Activated T-helper 1 cell treated with anti-CD3 and anti-CD28 coated beads, Interleukin-12 subunit alpha, Interleukin-12 subunit beta, Interleukin-2, Interleukin-4 antibody, amounts not matched to agents 30 ng/mL and 10 ng/mL and 1 ng/mL, durations not matched to agents 14 hours and 24 hours and 36 hours (primary cell): ENCODE measurements around the gene ASB6. TPM values are rescaled to one million over a fixed set of nuclear protein-coding genes. Genes with fewer than 3 reads are reported as not detected.

Source experiments
- DNase-seq: peaks from one replicate; pipeline ENCODE4 v3.0.0; 2021; ENCODE audit warnings: low spot score
- H3K27ac Mint-ChIP-seq: one replicate; pipeline ENCODE4 v1.8.0; 2021; ENCODE audit warnings: mild to moderate bottlenecking, mixed read lengths
- H3K27me3 Mint-ChIP-seq: one replicate; pipeline ENCODE4 v1.8.0; 2022; ENCODE audit warnings: mild to moderate bottlenecking, moderate library complexity, mixed read lengths; ENCODE audit not compliant: insufficient read depth
- H3K36me3 Mint-ChIP-seq: one replicate; pipeline ENCODE4 v1.8.0; 2021; ENCODE audit warnings: low read depth, mixed read lengths
- H3K4me1 Mint-ChIP-seq: one replicate; pipeline ENCODE4 v1.8.0; 2021; ENCODE audit warnings: low read depth, mixed read lengths
- H3K4me3 Mint-ChIP-seq: one replicate; pipeline ENCODE4 v1.8.0; 2021; ENCODE audit warnings: mild to moderate bottlenecking, moderate library complexity, mixed read lengths
- H3K9me3 Mint-ChIP-seq: one replicate; pipeline ENCODE4 v1.8.0; 2021; ENCODE audit warnings: mixed read lengths
- intact Hi-C: fragments of 100-400 bp; cut with micrococcal nuclease; formaldehyde crosslinking; loops from one replicate; pipeline ENCODE4 v1.15.1; 2024
- total RNA-seq: library from RNA; stranded (reverse); gene quantifications from 2 replicates; pipeline ENCODE4 v1.2.3, GENCODE V29; 2022

Gene ASB6, protein sequence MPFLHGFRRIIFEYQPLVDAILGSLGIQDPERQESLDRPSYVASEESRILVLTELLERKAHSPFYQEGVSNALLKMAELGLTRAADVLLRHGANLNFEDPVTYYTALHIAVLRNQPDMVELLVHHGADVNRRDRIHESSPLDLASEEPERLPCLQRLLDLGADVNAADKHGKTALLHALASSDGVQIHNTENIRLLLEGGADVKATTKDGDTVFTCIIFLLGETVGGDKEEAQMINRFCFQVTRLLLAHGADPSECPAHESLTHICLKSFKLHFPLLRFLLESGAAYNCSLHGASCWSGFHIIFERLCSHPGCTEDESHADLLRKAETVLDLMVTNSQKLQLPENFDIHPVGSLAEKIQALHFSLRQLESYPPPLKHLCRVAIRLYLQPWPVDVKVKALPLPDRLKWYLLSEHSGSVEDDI
- 24.0 TPM in 2 replicates for total RNA-seq

DNA sequence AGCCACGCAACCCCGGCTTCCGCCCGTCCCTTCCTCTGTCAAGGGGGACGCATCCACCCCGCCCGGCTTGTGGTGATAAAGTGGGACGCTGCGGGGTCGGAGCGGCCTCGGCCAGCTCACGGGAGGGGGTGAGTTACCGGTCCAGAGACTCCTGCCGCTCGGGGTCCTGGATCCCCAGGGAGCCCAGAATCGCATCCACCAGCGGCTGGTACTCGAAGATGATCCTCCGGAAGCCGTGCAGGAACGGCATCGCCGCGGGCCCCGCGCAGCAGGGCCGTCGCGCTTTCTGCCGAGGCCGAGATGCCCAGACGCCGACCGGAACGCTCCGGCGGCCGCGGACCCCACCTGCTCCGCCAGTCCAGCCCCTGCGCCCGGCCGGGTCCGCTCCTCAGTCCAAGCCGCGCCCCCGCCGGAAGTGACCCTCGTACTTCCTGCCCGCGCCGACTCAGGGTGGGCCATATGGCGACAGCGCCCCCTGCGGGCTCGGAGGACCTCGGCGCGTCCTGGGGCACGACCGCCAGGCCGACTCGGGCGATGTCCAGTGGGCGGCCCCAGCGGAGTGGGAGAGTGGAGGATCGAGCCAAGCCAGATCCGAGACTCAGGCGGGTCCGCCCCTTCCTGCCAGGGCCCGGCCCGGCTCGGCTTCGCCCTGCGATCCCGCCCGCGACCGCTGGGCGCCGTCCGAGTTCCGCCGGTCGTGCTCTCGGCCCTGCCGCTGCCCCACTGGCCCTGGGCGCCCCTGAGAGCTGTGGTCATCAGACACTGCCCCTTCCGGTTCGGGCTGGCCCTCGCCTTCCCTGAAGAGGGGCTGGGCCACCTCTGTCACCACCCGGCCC, at the start of gene ASB6:
Gene ASB6 (minus strand): TSS at position 402 of the 836 bp plus-strand sequence. CDS start 152 bp downstream, at position 250.
- DNase-seq: peak; percentile 94
- H3K4me1 Mint-ChIP-seq: peaks cover 10% of the 10 kb centered on the region
- intact Hi-C loops: loop anchor here (1.0 to 5.0 kb wide), 7 partner anchors 16 to 193 kb away; partner anchors contain the start of genes C9orf78, NTMT1, PRRX2 and USP20
- no peaks in the 10 kb centered on the region for H3K9me3 Mint-ChIP-seq
- peaks cover 2% of the 10 kb centered on the region for H3K27me3 Mint-ChIP-seq
- H3K36me3 Mint-ChIP-seq: peaks cover 3% of the 10 kb centered on the region
- peak within 1 kb of the TSS; percentile 90 for H3K27ac Mint-ChIP-seq
- H3K4me3 Mint-ChIP-seq: peak within 1 kb of the TSS; percentile 87

DNA sequence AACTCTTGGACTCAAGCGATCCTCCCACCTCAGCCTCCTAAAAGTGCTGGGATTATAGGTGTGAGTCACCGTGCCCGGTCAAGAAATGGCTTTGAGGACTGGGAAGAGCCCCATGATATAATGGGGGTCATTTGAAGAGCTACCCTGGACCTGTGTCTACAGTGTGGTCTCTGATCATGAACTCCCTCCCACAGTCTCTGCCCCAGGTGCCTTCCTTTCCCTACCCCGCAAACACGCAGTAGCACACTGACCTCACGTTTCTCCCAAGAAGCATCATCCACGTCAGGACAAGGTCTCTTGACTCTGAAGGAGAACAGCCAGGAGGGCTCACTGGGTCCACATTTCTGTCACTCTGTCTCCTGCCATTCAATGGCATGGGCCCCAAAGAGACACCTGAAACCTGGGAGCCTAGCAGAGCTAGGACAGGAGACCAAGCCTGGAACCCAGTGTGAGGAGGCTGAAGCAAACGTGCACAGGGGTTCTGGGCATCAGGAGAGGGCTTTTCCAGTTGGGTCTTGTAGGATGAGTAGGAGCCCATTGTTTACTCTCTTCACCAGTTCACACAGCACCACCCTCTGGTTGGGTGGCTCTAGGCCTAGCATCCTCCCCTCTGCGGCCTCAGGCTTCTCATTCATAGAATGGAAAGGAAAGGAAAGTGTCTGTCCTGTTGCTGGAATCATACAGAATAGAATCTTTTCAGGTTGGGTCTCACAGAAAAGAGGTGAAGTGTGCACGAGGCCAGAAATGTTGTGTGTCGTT, 46.5 kb upstream of the ASB6 start:
- no peaks in the 10 kb centered on the region for H3K36me3 Mint-ChIP-seq

DNA sequence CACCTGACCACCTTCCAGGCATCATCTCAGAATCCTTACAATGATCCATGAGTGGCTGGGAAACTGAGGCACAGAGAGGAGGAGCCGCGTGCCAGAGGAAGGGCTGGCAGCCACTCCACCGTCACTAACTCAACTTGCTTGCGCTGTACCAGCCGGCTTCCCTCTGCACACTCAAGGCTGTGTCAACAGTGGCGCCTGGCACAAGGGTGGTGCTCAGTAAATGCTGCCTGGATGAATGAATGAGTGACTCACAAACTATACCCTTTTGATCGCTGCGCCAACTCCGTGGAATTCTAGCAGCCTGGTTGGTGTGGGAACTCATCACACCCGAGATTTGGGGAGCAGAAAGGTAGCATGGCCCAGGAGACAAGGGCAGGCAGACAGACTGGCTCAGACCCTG, 45.4 kb upstream of the ASB6 start:
- Mint-ChIP-seq H3K27me3 (no peaks in the 10 kb centered on the region), H3K27ac (no peak overlapping the region), H3K4me3 (no peak overlapping the region), H3K4me1 (no peaks in the 10 kb centered on the region), H3K36me3 (no peaks in the 10 kb centered on the region), H3K9me3 (no peaks in the 10 kb centered on the region)
- no peak for DNase-seq
- intact Hi-C loops: no loop called here

More for the DNA sequence above, 46.5 kb upstream of the ASB6 start:
- intact Hi-C loops: no loop called here
- Mint-ChIP-seq H3K27me3 (no peaks in the 10 kb centered on the region), H3K4me3 (no peak overlapping the region), H3K27ac (no peak overlapping the region), H3K4me1 (no peaks in the 10 kb centered on the region), H3K9me3 (no peaks in the 10 kb centered on the region)
- DNase-seq: no peak

DNA sequence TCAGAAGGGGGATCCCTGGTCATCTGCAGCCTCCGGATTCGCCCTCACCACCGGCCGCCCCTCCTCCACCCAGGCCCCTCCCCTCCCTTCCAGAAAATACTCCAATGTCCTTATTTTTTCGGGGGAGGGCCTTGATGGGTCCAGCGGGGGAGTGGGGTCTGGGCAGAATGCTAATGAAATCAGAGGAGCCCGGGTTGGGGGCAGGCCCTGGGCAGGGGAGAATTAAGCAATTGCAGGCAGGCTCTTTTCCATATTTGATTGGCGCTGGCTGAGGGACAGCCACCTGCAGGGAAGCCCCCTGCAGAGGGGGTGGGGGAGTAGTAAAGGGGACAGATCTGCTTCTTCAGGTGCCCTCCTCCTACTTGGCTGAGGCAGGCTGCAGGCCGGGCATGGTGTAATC, 44.8 kb upstream of the ASB6 start:
- no peaks in the 10 kb centered on the region for H3K4me1 Mint-ChIP-seq

DNA sequence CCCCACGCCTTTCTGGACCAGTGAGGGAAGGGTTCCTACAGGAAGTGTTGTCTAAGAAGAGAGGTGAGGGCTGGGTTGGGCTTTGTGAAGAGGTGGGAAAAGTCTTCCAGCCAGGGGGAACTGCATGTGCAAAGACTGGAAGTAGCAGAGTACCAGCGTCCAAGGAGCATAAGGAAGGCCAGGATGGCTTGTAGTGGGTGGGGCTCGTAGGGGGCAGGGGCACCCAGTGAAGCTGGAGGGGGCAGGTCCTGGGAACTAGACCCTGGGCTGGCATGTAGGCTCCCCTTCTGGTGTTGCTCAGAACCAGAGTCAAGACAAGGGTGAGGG, 43.9 kb upstream of the ASB6 start:
- no peak overlapping the region for H3K4me3 Mint-ChIP-seq
- no peak for DNase-seq
- H3K27ac Mint-ChIP-seq: no peak overlapping the region
- H3K9me3 Mint-ChIP-seq: no peaks in the 10 kb centered on the region
- intact Hi-C loops: no loop called here
- H3K36me3 Mint-ChIP-seq: no peaks in the 10 kb centered on the region
- no peaks in the 10 kb centered on the region for H3K4me1 Mint-ChIP-seq
- no peaks in the 10 kb centered on the region for H3K27me3 Mint-ChIP-seq

More for the DNA sequence above, 44.8 kb upstream of the ASB6 start:
- no peak for DNase-seq
- H3K27ac Mint-ChIP-seq: no peak overlapping the region
- H3K4me3 Mint-ChIP-seq: no peak overlapping the region
- H3K9me3 Mint-ChIP-seq: no peaks in the 10 kb centered on the region
- no peaks in the 10 kb centered on the region for H3K36me3 Mint-ChIP-seq
- no peaks in the 10 kb centered on the region for H3K27me3 Mint-ChIP-seq
- intact Hi-C loops: no loop called here

DNA sequence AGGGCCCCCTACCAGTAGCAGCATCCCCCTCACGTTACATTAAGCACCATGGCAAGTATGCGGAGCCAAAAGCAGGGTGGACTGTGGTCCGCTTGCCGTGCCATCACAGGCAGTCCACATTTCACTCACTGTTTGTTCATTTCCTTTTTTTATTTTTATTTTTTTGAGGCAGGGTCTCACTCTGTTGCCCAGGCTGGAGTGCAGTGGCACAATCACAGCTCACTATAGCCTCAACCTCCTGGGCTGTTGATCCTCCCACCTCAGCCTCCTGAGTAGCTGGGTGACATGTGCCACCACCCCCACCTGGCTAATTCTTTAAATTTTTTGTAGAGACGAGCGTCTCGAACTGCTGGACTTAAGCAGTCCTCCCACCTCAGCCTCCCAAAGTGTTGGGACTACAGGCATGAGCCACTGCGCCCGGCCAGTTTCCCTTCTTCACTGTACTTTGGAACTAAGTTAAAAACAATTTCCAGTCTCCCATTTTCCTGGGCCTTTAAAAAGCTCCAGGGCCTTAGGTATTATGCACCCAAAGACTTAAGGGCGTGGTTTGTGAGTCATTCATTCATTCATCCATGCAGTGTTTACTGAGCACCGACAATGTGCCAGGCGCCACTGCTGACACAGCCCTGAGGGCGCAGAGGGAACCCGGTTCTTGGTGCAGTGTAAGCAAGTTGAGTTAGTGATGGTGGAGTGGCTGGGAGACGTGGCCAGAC, 43.4 kb upstream of the ASB6 start:
- Mint-ChIP-seq H3K27ac (no peak overlapping the region), H3K9me3 (no peaks in the 10 kb centered on the region), H3K36me3 (no peaks in the 10 kb centered on the region), H3K27me3 (no peaks in the 10 kb centered on the region), H3K4me3 (no peak overlapping the region), H3K4me1 (no peaks in the 10 kb centered on the region)
- DNase-seq: no peak
- intact Hi-C loops: no loop called here

DNA sequence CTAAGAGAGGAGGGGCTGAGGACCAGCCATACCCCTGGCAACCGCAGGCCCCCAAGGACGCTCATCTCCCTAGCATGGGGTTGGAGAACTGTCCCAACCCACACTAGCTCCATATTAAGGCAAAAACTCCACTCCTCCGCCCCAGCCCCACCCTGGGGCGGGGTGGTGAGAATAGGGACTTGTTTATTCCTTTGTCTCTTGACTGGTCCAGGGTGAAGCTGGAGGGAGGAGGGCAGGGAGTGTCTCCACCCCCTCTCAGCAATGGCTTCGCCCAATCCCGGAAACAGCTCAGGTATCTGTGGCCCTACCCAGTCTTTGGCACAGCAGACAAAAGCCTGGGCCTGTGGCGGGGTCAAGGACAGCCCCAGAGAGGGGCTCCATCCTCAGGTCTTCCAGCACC, 40.4 kb upstream of the ASB6 start:
- intact Hi-C loops: no loop called here
- Mint-ChIP-seq H3K9me3 (no peaks in the 10 kb centered on the region), H3K36me3 (no peaks in the 10 kb centered on the region), H3K27ac (no peak overlapping the region), H3K4me3 (no peak overlapping the region), H3K4me1 (no peaks in the 10 kb centered on the region), H3K27me3 (peaks cover 4% of the 10 kb centered on the region)
- DNase-seq: no peak

DNA sequence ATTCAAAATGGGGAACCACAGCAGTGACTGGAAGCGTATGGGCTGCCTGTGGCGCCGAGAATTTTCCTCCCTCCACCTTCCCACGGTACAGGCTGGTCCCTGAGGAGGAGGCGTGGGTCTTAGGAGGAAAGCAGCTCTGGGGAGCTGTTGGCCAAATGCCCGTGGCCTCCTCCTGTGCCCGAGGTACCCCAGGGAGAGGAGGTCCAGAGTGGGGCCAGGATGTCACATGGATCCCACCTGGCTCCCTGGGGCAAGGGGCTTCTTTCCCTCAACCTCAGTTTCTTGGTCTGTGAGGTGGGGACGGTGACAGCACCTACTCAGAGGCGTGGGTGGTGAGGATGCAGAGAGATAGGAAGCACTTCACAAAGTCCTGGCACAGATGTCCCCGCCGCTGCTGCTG, 40.0 kb upstream of the ASB6 start:
- no peak overlapping the region for H3K27ac Mint-ChIP-seq
- no peaks in the 10 kb centered on the region for H3K9me3 Mint-ChIP-seq
- intact Hi-C loops: no loop called here
- no peaks in the 10 kb centered on the region for H3K36me3 Mint-ChIP-seq
- no peak for DNase-seq
- H3K4me1 Mint-ChIP-seq: no peaks in the 10 kb centered on the region
- no peak overlapping the region for H3K4me3 Mint-ChIP-seq
- peaks cover 4% of the 10 kb centered on the region for H3K27me3 Mint-ChIP-seq

DNA sequence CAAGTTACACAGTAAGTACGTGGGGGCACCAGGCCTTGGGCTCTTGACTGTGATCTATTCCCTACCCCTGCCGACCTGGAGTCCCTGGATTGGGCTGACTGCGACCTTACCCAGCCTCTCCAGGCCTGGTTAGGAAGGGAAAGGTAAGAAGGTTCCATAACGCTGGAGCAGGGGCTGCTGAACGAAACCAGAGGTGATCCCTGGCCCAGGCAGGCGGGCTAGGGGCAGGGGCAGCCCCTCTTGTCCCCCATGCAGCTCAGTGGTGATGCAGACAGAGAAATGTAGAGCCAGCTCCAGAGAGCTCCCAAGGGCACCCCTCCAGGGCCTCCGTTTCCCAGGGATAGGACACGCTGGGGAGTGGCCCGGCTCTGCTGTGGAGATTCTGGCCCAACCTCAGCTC, 37.6 kb upstream of the ASB6 start:
- DNase-seq: no peak
- H3K27ac Mint-ChIP-seq: no peak overlapping the region
- intact Hi-C loops: no loop called here
- no peaks in the 10 kb centered on the region for H3K4me1 Mint-ChIP-seq
- H3K9me3 Mint-ChIP-seq: no peaks in the 10 kb centered on the region
- H3K36me3 Mint-ChIP-seq: no peaks in the 10 kb centered on the region
- peaks cover 4% of the 10 kb centered on the region for H3K27me3 Mint-ChIP-seq
- H3K4me3 Mint-ChIP-seq: no peak overlapping the region

DNA sequence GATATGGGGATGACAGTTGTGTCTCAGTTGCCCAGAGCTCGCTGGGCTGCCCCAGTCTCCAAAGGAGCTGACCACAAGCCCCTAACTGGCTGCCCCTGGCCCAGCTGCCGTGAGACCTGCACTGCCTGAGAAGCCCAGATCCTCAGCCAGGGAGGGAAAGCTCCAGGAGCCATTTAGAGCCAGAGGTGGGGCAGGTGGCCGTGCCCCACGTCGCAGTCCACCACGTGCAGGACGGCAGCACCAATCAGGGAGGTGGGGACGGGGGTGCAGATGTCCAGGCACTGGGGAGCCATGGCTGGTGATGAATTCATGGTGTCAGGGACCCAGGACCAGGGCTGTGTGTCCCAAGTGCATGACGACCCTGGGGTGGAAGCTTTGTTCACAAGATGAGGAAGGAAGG, 36.9 kb upstream of the ASB6 start:
- peaks cover 4% of the 10 kb centered on the region for H3K27me3 Mint-ChIP-seq
- intact Hi-C loops: no loop called here
- no peaks in the 10 kb centered on the region for H3K9me3 Mint-ChIP-seq
- H3K4me1 Mint-ChIP-seq: no peaks in the 10 kb centered on the region
- no peak for DNase-seq
- no peak overlapping the region for H3K27ac Mint-ChIP-seq
- H3K4me3 Mint-ChIP-seq: no peak overlapping the region
- H3K36me3 Mint-ChIP-seq: no peaks in the 10 kb centered on the region

DNA sequence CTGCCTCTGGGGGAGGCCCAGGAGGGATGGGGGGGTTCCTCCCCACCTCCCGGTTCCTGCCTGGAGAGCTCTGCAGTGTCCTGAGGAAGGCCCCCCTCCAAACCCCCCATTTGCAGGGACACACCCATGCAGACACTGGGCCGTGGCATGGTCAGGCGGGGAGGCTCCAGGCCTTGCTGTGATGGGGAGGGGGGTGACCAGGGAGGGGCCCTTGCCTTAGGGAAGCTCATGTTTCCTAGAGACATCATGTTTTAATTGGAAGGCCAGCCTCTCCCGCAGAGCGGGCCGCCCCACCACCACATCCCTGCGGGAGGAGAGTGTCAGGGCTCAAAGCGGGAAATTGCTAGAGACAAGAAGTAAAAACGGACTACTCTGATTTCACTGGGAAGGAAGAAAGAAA, 35.5 kb upstream of the ASB6 start:
- intact Hi-C loops: no loop called here
- H3K27me3 Mint-ChIP-seq: peaks cover 4% of the 10 kb centered on the region
- DNase-seq: no peak
- H3K4me3 Mint-ChIP-seq: no peak overlapping the region
- no peak overlapping the region for H3K27ac Mint-ChIP-seq
- H3K9me3 Mint-ChIP-seq: no peaks in the 10 kb centered on the region
- H3K36me3 Mint-ChIP-seq: no peaks in the 10 kb centered on the region
- H3K4me1 Mint-ChIP-seq: no peaks in the 10 kb centered on the region

DNA sequence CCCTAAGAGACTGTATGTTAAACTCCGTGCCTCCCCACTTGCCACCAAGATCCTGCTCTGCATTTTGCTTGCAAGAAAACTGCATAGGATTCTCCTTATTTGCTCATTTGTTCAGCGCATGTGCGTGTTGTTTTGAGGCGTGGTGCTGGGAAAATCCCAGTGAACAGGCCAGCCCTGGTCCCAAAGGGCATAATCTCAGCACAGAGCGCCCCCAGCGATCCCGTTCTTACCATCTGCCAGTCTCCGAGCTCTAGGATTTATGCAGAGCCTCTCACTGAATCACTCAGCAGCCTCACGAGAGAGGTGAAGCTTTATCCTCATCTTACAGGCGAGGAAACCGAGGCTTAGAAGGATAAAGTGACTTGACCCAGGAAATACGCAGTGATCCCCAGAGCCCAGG, 35.0 kb upstream of the ASB6 start:
- Mint-ChIP-seq H3K9me3 (no peaks in the 10 kb centered on the region), H3K27me3 (peaks cover 4% of the 10 kb centered on the region), H3K27ac (no peak overlapping the region), H3K4me3 (no peak overlapping the region), H3K36me3 (no peaks in the 10 kb centered on the region), H3K4me1 (no peaks in the 10 kb centered on the region)
- DNase-seq: no peak
- intact Hi-C loops: no loop called here
